Activated T-cell treated with anti-CD3 and anti-CD28 coated beads for 48 hours (primary cell): ENCODE results near the gene NLRP8.
"Not testable (repeated sequence)": the region's sequence is repeated elsewhere in the genome, so short reads cannot be mapped to it uniquely, and the experiment has no call there.

Experiments
- DNase-seq: peaks from one replicate; pipeline ENCODE4 v3.0.0-alpha.2; 2020; ENCODE audit warnings: low read depth

The NLRP8 gene

DNA sequence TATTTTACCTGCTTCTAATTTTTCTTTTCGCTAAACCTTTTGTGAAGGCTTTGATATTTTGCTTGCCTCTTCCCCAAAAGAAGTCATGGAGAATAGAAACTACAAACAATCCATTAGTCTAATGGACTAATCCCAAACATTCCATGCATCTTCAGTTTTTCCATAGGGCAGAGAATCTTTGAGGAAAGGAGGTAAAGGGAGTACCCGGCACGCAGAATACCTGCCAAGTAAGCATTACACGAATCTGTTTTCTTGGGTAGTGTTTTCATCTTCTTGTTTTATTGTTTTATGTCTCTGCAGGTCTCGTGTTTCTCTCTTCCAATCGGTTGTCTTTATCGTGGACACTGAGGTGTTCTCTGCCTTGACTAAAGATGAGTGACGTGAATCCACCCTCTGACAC is at the start of gene NLRP8:
Gene NLRP8 (plus strand): TSS at position 301 of the 400 bp plus-strand sequence.
- DNase-seq = no peak

DNA sequence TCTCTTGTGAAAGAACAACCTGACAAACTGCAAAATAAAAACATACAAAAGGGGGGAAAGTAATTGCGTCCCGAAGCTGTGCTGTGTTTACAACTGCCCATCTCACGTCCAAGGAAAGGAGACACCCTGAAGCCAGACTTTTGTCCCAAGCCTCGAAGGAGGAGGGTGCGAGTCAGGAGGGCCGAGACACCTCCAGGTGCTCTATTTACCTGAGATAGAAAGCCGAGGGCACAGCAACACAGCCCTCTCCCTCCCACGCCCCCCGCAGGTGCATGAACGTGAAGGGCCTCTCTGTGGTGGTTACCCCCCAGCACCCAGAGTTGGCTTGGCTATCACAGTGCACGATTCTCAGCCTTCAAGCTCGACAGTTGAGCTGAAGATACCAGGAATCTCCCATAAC is 48.7 kb upstream of the NLRP8 start:
- DNase-seq = no peak

DNA sequence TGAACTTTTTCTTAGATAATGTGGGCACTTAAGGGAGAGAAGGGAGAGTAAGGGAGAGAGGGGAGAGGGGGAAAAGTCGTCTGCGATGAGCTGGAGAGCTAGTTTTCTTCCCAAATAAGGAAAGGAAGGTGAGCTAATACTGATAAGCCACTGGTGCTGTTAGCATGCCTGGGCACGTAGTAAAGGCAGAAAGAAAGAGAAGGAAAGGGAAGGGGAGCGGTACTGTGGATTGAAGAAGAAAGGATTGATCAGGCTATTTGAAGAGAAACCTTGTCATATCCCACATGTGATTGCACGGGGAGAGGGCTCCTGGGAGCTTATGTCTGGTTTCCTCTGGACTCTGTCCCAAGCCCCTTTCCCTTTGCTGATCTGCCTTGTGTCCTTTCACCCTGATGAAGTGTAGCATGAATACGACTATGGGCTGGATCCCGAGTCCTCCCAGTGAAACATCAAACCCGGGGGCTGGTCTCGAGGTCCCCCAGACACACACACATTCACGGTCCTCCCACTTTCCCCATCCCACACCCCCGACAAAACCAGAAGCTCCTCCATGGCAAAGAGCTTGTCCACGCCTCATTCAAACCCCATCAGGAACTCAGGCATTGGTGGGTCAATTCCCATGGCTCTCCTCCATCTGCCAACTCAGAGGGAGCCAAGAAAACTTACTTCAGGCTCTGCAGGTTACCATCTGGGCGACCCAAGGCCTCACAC is 46.1 kb upstream of the NLRP8 start:
- DNase-seq = no peak

DNA sequence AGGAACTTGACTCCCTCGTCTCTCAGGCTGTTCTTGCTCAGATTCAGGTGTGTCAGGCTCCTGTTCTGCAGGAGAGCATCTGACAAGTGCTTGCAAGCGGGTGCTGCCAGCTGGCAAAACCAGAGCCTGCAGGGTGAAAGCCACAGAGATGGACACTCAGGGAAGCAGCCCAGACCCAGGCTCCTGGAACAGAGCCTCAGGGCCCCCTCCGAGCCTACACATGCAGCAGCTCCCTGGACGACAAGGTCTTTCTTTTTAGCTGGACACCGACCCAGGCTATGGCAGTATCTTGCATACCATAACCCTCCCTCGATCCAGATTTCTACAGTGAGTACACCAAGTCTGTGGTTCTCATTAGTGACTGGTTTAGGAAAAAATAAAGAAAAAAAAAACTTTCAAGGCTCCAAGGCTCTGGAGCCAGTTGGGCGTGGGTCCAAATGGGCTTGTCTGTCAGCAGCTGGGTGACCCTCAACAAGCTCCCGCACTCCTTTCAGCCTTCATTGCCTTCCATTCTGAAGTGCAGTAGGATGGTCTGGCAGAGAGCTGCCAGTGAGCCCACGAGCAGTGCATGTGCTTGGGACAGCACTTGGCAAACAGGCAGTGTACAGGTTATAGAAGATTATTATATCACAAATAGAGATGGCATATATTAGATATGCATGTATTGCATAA is 45.4 kb upstream of the NLRP8 start:
- no peak for DNase-seq

DNA sequence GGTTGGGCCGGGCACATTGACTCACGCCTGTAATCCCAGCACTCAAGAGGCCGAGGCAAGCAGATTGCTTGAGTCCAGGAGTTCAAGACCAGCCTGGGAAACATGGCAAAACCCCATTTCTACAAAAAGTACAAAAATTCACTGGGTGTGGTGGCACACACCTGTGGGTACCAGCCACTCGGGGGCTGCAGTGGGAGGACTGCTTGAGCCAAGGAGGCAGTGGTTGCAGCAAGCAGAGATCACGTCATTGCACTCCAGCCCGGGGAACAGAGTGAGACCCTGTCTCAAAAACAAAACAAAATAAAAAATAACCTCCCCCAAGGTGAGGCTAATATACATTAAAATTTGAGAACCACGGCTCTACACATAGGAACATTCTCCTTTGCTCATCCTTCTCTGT is 40.3 kb upstream of the NLRP8 start:
- DNase-seq = no peak

DNA sequence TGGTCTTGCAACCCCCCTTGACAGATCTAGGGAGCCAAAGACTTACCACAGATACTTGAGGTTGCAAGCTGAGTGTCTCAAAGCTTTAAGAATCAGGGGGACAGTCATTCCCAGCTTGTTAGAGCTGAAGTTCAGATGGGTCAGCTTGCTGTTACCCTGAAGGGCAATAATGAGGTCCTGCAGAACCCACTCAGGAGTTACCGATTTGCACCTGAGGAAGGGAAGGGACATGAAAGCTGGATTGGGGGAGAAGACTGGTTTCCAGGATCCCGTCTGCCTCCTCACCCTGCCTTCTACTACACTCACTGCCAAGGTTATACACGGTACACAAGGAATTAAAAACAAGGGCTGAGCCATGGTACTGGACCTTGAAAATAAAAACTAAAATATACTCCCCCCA is 39.9 kb upstream of the NLRP8 start:
- DNase-seq = no peak

DNA sequence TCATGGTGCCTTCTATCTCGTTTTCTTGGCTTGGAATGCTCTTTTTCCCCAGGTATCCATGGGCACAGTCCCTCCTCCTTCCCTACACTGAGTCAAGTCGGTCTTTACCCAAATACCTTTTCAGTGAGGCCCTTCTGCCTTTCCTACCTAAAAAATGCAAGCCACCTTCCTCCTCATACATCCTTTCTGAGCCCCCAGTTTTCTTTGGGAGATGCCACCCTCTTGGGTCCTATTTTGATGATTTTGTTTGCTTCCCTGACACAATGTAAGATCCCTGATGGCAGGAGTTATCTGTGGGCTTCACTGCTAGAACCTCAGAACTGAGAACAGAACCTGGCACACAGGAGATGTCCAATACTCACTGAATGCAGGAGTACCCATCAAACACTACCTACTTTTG is 37.8 kb upstream of the NLRP8 start:
- DNase-seq = no peak

DNA sequence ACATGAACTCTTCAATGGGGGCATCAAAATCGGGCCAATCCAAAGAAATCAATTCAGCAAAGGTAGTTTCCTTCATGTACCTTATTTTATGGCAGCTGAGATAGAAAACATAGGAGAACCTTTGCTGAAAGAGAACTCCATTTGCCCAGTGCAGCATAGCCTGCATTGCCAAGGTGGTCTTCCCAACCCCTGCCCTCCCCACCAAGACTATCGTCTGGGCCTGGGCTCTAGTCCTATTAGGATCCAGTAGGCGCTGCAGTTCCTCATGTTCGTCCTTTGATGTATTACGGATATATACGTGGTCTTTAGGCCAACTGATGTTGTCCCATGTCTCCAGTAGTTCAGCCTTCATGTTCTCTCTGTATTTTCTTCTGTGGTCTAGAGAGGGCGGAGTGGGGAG is 34.7 kb upstream of the NLRP8 start:
- DNase-seq = no peak

DNA sequence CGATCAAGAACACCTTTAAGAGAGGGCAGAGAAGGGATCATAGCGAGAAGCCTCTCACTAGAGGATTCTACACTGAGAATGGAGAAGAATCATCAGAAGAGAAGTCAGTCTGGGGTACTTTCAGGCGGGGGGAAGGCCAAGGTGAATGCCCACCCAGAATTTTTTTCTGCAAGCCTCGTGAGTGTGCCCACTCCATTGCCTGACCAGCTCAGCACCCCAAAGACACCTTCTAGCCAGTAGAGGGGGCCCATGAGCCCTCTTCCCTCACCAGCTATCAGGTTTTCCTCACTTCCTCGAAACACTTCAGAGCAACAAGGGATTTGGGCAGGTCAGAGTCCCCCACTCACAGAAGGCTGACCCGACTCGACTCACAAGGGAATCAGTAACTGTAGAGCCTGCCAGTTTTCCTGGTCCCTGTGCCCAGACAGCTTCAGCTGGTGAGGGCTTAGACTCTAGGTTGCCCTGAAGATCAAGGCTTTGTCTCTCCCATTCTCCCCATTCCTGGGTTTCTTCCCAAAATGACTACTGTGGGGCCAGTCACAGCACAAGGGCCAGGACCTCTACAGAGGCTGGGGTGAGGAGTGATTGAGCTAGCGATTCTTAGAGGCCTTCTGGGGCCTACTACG is 33.9 kb upstream of the NLRP8 start:
- no peak for DNase-seq

DNA sequence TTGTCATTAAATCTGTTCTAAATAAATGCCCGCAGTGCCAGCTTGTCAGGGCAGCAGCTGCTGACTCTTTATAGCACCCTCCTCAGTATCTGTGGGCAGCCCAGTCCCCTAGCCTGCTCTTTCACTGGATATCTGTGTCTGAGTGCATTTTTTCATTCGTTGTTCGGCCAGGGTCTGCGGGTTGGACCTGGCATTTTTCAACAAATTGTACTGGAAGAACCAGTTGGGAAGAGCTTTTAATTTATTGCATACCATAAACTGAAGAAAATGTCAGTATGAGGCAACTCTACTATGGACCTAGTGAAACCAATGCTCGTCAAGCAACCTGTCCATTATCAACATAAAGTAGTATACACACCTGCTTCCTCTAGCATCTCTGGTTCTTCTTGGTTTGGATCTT is 24.1 kb upstream of the NLRP8 start:
- no peak for DNase-seq

DNA sequence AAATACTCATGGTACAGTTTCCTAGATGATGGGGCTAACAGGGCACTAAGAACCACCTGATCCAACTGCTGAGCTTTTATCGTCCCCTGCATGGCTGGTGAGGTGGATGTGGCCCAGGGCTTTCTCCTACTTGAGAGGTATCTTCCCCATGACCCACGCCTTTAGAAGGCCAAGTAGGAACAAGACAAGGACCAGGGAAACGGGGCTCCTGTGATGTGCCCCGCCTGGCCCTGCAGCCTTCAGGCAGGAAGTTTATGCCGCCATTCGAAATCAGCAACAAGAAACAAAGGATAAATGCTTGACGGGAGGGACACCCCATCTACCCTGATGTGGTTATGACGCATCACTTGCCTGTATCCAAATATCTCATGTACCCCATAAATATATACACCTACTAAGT is 19.6 kb upstream of the NLRP8 start:
- no peak for DNase-seq

DNA sequence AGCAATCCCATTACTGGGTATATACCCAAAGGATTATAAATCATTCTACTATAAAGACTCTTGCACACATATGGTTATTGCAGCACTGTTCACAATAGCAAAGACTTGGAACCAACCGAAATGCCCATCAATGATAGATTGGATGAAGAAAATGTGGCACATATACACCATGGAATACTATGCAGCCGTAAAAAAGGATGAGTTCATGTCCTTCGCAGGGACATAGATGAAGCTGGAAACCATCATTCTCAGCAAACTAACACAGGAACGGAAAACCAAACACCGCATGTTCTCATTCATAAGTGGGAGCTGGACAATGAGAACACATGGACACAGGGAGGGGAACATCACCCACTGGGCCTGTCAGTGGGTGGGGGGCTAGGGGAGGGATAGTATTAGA is 18.4 kb upstream of the NLRP8 start:
- not testable (repeated sequence) for DNase-seq

DNA sequence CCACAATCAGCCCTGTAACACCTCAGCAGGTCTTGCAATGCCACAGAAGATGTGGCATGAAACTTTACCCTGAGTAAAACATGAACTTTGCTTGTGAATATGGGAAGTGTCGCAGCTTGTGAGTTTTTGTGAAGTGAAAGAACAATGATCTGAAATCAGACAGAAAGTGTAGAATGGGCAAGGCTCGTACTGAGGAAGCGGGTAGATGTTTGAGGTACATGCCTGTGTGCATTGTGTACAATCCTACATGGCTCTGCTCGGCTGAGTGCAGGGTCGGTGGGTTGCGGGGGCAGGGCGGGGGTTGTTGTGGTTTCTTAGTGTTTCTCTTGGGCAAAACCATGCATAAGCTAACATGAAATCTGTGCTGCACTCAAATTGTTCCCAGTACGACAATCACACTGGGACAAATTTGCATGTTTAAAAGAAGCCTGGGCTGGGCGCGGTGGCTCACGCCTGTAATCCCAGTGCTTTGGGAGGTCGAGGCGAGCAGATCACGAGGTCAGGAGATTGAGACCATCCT is 16.6 kb upstream of the NLRP8 start:
- no peak for DNase-seq

DNA sequence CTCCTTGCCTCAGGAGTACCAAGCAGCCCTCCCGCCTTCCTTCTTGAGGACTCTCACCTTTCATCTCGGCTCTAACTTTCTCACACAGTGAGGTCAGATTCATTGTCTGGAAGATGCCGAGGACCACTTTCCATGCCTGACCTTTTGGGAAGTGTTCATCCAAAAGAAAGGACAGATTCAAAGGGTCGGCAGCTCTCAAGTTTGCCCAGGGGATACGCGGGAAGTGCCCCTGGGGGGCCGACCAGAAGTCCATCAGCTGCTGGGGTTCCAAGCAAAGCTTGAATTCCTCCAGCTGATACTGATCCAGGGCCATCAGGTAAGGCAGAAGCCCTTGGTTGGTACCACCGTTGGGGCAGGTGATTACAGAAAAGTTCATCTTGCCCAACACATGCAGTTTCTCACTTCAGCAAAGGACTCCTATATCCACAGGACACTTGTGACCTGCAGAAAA is 15.7 kb upstream of the NLRP8 start, which contains the start of gene NLRP13:
Gene NLRP13 (minus strand): TSS at position 401 of the 451 bp plus-strand sequence. CDS start 25 bp downstream, at position 376.
- no peak for DNase-seq

DNA sequence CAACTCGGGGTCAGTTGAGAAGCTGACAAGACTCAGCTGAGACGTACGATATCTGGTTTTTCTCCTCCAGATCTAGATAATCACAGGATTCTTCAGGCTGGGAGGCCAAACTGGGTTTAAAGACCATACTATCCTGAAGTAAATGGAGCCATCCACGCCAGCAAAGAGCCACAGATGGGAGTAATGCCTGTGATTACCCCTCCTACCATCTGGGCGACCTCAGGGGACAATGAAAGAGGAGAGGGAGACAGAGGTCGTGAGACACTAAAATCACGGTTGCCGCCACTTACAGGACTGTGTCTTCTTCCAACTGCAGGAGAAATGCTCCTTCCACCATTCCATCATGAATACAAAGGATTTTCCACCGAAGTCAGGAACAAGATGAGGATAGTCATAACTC is 12.4 kb upstream of the NLRP8 start:
- no peak for DNase-seq

DNA sequence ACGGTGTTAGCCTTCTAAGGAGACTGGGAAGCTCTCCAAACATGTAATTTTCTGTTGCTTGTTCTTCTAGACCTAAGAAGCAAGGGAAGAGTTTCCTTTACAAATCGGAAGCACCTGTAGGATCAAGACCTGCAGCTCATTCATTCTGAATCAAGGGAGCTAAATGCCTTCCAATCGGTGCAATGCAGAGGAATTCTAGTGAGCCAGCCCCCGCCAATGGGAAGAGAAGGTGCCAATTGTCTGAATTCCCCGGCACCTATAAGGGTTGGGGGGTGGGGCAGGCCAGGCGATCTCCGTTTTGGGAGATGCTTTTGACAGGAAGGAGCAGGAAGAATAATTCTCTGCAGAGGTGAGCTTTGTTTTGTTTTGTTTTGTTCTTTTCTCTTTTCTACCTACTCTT is 8.4 kb upstream of the NLRP8 start:
- DNase-seq = no peak

DNA sequence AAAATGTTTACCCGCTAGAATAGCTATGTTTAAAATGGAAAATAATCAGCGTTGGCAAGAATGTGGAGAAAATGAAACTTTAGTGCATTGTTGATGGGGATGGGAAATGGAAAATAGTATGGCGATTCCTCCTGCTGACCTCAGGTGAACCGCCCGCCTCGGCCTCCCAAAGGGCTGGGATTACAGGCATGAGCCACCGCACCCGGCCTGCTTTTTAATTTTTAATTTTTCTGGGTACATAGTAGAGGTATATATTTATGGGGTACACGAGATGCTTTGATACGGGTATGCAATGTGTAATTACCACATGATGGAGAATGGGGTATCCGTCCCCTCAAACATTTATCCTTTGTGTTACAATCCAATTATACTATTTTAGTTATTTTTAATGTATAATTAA is 7.3 kb upstream of the NLRP8 start:
- DNase-seq = no peak

DNA sequence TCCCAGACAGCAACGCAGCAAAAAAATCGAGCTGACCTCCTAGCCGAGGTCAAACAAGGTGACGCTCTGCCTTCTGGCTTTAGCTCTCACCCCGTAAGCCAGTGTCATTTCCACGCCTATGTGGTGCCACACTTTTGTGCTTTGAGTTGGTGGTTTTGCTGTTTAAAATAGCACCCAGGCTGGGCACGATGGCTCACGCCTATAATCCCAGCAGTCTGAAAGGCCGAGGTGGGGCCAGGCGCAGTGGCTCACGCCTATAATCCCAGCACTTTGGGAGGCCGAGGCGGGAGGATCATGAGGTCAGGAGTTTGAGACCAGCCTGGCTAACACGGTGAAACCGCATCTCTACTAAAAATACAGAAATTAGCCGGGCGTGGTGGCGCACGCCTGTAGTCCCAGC is 2.9 kb downstream of the NLRP8 start:
- DNase-seq = not testable (repeated sequence)

DNA sequence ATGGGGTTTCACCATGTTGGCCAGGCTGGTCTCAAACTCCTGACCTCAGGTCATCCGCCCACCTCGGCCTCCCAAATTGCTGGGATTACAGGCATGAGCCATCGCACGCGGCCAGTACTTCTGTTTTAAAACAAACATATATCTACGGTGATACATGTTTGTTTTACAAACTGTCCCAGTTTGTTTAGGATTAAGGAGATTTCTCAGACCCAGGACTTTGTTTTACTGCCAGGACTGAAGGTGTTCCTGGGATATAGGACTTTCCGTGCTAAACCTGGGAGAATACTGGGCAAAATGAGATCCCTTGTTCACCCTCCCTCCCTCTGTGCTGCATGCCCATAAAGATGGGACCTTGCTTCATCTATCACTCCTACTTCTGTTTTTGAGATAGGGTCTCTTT is 8.8 kb downstream of the NLRP8 start:
- no peak for DNase-seq

DNA sequence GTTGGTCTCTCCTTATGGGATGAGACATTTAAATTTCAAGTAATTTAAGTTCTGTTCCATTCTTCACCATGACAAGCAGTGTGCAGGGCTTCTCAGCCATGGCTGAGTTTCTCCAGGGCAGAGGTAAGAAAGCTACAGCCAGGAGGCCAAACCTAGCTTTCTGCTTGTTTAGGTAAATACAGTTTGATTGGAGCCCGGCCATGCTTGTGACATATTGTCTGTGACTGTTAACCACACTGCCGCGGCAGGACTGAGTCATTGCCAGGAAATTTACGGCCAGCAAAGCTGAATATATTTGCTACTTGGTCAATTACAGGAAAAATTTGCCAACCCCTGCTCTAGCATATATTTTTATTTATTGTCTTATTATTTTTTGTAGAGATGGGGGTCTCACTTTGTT is 10.7 kb downstream of the NLRP8 start:
- no peak for DNase-seq

DNA sequence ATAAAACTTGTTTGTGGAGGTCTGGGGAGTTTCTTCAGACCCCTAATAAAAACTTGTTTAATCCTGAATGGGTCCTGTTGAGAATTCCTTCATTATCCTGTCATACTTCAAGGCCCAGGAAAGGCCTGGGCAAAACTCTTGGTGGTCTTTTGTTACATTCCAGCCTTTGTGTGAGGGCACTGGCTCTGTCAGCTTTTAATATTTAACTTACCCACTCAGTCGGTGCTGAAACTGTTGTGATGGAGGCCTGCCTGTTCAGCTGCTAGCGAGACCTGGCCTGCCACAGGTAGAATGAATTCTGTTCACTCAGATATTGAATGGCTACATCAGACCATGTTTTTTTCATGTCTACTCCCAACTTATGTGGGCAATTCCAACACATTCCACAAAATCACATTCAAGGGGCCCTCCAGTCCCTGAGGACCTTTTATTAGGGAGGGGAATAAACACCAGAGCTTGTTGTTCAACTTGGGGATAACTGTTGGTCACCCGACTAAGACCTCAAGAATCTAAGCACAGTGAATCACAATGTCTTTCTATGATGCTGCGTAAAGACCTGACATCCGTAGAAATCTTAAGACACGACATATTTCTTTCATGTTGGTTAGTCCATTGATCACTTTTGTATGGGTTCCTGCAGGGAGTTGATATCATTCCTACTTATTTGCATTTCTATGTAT is 12.5 kb downstream of the NLRP8 start:
- no peak for DNase-seq

DNA sequence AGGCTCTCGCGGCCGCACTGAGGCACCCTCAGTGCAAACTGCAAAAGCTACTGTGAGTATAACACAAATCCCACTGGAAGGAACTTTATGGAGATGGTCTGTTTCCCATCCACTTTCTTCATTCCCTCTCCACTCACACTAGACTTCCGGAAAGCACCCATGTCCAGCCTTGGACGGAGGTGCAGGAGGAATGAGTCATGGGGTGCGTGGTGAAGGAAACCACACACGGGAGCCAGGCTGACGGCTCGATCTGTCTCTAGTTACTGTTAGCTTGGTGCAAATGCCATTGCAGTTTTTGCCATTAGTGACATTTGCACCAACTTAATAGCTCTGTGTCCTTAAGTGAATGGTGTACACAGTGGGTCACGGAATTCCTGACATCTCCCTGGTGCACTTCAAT is 14.6 kb downstream of the NLRP8 start:
- no peak for DNase-seq

DNA sequence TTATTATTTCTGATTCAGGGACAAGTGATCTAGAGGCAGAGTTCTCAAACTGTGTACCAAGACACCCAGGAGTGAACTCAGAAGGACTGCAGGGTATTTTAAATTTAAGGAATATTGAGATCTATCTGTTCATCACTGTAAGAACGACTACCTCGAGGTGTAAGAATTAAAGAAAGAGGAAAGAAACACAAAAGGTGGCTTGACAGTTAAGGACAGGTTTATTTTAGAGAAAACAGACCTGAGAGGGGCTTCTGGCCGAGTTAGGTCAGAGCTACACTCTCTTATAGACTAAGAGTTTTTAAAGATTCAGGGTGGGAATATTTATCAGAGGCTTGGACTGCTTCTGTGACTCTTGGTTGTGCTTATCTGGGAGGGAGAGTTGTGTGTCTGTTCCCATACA is 26.4 kb downstream of the NLRP8 start:
- no peak for DNase-seq
